Tibial nerve (tissue), 4 donors: ENCODE measurements around the gene COL4A3. TPM values are rescaled to one million over a fixed set of nuclear protein-coding genes. Genes with fewer than 3 reads are reported as not detected.
"Not testable (repeated sequence)": the region's sequence is repeated elsewhere in the genome, so short reads cannot be mapped to it uniquely, and the experiment has no call there.

ENCODE experiments used
- DNase-seq, 2 donors: peaks; one replicate each; pipeline ENCODE4 v3.0.0-alpha.2; 2019; ENCODE audit warnings: low spot score in 2 of 2
- H3K27ac ChIP-seq, 4 donors: fragments of 200-600 bp; sonication (generic) in 3 of 4; one replicate each; pipeline ENCODE4 v1.5.1; 2017 to 2019; ENCODE audit warnings: mild to moderate bottlenecking in 1 of 4
- H3K27me3 ChIP-seq, 2 donors: fragments of 200-600 bp; sonication (generic) in 1 of 2; one replicate each; pipeline versions ENCODE4 v1.5.1 to v1.6.0; 2017 to 2019
- H3K36me3 ChIP-seq, 3 donors: fragments of 200-600 bp; sonication (generic); one replicate each; pipeline ENCODE4 v1.5.1; 2018 to 2019
- H3K4me1 ChIP-seq, 4 donors: fragments of 200-600 bp; sonication (generic) in 3 of 4; one replicate each; pipeline ENCODE4 v1.5.1; 2017 to 2019
- H3K4me3 ChIP-seq, 4 donors: fragments of 200-600 bp; sonication (generic) in 3 of 4; one replicate each; pipeline ENCODE4 v1.5.1; 2017 to 2019; ENCODE audit warnings: mild to moderate bottlenecking in 1 of 4, moderate library complexity in 1 of 4
- H3K9me3 ChIP-seq, 4 donors: fragments of 200-600 bp; sonication (generic) in 3 of 4; one replicate each; pipeline ENCODE4 v1.5.1; 2017 to 2019
- EP300 ChIP-seq, 2 donors: sonication (generic); formaldehyde crosslinking; IDR thresholded peaks; one replicate each; pipeline ENCODE4 v1.6.1; 2017; ENCODE audit warnings: antibody characterized with exemption in 2 of 2, mild to moderate bottlenecking in 1 of 2
- POLR2A ChIP-seq, 2 donors: fragments of 450-650 bp; IDR thresholded peaks; one replicate each; pipeline ENCODE4 v1.6.1; 2017; ENCODE audit warnings: antibody characterized with exemption in 2 of 2, mild to moderate bottlenecking in 2 of 2, moderate library complexity in 2 of 2
- WGBS, 2 donors: methylation state at CpG; one replicate each; pipeline ENCODE4 v1.1.5; 2018; 5-methylcytosine and 5-hydroxymethylcytosine counted together
- total RNA-seq, 4 donors: library from RNA; depleted of rRNA; stranded (reverse); fragments of >200 nt; gene quantifications; one replicate each; pipeline ENCODE4 v1.1.0, GENCODE V29; 2016
- TF ChIP-seq, protein P1 (sequence below), 5 experiments: fragments of 200-600 bp in 3 of 5; fragments of 450-650 bp in 2 of 5; sonication (generic) in 3 of 5; IDR thresholded peaks; one replicate each; pipeline ENCODE4 v1.5.1; 2016 to 2019; ENCODE audit warnings: antibody characterized with exemption in 5 of 5, mild to moderate bottlenecking in 3 of 5, moderate library complexity in 2 of 5

Gene COL4A3
- total RNA-seq, 4 donors from 2014 or later, result 3.9 to 8.6 (median 7.6) TPM

DNA sequence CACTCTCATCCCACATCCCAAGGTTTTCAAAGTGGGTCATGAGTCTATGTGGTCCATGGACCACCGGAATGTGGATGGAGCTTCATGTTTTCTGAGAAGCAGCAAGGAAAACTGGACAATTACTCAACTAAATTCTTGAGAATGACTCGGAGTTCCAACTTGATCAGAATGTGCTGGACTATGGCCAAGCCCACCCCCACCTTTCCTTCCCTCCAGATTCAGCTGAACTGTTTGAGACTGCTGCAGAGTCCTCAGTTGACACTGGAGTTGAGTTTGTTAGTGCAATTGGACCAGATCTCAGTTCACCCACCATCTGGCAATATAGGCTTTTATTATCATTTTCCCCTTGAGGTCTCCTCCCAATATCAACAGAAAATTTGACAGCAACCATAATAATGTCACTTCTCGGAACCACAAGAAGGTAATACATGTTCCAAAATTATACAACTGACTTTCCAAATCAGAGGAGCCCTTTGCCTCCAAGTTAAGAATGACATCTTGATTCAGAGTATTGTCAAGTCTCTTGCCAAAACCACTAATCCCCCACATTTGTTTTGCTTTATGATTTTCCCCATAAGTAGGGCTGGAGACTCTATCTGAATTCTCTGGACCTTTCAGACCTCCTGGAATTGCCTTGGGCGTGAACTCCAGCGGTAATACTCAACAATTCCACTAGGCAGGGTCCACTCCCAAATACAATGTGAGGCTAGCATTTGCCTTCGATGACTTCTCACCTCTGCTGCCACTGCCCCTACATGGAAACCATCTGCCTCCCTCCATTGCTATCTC lies 9.2 kb upstream of the COL4A3 start:
- DNase-seq, result no peak
- peaks cover 0 to 5% of the 10 kb centered on the region in 2 donors for H3K27me3 ChIP-seq
- no peaks in the 10 kb centered on the region for H3K36me3 ChIP-seq
- H3K27ac ChIP-seq, result no peak overlapping the region
- H3K4me3 ChIP-seq, result no peak overlapping the region
- peaks cover 0 to 3% (median 0%) of the 10 kb centered on the region in 4 donors for H3K9me3 ChIP-seq
- H3K4me1 ChIP-seq, result no peaks in the 10 kb centered on the region
- TF ChIP-seq EP300 (IDR thresholded peaks at IDR 0.05), result no peak
- WGBS, 2 donors, result 64 to 65% methylated on average over 6 of the region's 6 CpGs

DNA sequence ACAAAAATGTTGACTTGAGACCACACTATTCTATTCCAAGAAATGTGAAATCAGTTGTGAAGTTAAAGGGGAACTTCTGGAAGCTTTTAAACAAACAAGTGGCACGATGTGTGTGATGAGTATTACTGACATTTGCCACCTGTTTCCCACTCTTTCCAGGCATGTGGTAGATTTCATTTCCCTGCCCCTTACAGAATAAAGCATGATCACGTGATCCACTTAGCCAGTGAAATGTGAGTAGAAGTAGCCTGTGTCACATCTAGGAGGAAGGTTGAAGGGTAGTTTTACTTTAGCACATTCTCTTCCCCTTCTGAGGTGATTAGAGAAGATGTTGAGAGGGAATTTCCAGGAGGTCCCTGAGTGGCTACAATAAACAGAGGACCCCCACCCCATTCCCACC lies 4.3 kb upstream of the COL4A3 start:
- 65 to 71% methylated on average over 2 of the region's 2 CpGs for WGBS, 2 donors
- Histone ChIP-seq H3K27me3 (peaks cover 0 to 53% of the 10 kb centered on the region in 2 donors), H3K4me3 (no peak overlapping the region), H3K36me3 (no peaks in the 10 kb centered on the region), H3K9me3 (peaks cover 0 to 3% (median 0%) of the 10 kb centered on the region in 4 donors), H3K4me1 (peaks cover 0 to 19% (median 8%) of the 10 kb centered on the region in 4 donors), H3K27ac (no peak overlapping the region)
- TF ChIP-seq POLR2A (IDR thresholded peaks at IDR 0.05) (no peak), EP300 (IDR thresholded peaks at IDR 0.05) (no peak)
- TF ChIP-seq, protein P1, sequence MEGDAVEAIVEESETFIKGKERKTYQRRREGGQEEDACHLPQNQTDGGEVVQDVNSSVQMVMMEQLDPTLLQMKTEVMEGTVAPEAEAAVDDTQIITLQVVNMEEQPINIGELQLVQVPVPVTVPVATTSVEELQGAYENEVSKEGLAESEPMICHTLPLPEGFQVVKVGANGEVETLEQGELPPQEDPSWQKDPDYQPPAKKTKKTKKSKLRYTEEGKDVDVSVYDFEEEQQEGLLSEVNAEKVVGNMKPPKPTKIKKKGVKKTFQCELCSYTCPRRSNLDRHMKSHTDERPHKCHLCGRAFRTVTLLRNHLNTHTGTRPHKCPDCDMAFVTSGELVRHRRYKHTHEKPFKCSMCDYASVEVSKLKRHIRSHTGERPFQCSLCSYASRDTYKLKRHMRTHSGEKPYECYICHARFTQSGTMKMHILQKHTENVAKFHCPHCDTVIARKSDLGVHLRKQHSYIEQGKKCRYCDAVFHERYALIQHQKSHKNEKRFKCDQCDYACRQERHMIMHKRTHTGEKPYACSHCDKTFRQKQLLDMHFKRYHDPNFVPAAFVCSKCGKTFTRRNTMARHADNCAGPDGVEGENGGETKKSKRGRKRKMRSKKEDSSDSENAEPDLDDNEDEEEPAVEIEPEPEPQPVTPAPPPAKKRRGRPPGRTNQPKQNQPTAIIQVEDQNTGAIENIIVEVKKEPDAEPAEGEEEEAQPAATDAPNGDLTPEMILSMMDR (IDR thresholded peaks at IDR 0.05), result no peak
- no peak for DNase-seq

DNA sequence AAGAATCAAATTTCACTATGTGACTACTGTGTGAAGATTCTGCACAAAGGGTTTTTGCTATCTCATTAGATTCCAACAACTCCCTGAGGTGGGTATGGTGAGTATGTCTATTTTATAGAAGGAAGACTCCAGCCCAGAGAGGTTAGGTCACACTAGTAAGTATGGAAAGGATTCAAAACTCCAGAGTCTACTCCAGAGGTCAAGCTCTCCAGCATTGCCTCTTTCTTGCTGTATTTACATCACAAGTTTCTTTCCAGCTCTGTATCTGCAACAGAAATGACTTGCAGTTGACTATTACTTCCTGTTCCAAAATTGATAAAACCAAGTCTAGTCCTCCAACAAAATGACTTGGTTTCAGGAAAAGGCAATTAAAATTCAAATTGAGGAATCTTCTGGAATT lies 2.5 kb upstream of the COL4A3 start:
- TF ChIP-seq, protein P1 (IDR thresholded peaks at IDR 0.05), result no peak
- TF ChIP-seq POLR2A (IDR thresholded peaks at IDR 0.05), result no peak
- no peak for TF ChIP-seq EP300 (IDR thresholded peaks at IDR 0.05)
- H3K36me3 ChIP-seq, result no peaks in the 10 kb centered on the region
- peaks cover 0 to 19% (median 8%) of the 10 kb centered on the region in 4 donors for H3K4me1 ChIP-seq
- DNase-seq, result no peak
- no peak overlapping the region for H3K4me3 ChIP-seq
- peaks cover 0 to 53% of the 10 kb centered on the region in 2 donors for H3K27me3 ChIP-seq
- no peak overlapping the region for H3K27ac ChIP-seq
- peaks cover 0 to 7% (median 0%) of the 10 kb centered on the region in 4 donors for H3K9me3 ChIP-seq

DNA sequence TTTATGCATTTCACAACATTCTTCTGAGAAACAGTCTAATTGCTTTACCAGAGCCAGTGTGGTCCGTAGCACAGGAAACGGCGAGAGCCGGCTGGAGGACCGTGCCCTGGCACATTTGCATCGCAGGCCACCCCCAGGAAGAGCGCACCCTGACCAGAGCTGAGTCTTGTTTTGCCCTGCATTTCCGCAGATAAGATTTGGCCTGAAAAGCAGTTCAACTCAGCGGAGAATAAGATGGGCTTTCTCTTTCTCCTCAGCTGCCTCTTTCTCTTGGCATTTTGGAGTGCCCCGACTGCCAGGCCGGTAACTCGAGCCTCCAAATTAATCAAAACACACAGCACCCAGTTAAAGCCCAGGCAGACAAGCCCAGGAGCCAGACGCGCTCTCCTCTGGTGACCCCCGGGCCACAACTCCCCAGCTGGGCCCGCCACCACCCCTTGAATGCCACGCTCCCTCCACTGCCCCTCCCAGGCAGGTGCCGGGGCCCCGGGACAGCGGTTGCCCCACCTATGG lies 883 bp upstream of the COL4A3 start:
- Histone ChIP-seq H3K27ac (peak overlapping the region in 1 of 4 donors; percentile 75), H3K4me1 (peaks cover 0 to 19% (median 8%) of the 10 kb centered on the region in 4 donors), H3K36me3 (no peaks in the 10 kb centered on the region), H3K27me3 (peaks cover 0 to 53% of the 10 kb centered on the region in 2 donors), H3K9me3 (peaks cover 0 to 13% (median 0%) of the 10 kb centered on the region in 4 donors), H3K4me3 (peak overlapping the region; percentile 17 to 49 (median 38))
- 2 to 3% methylated on average over 20 of the region's 20 CpGs for WGBS, 2 donors
- DNase-seq, result no peak
- TF ChIP-seq POLR2A (IDR thresholded peaks at IDR 0.05) (no peak), EP300 (IDR thresholded peaks at IDR 0.05) (no peak)
- TF ChIP-seq, protein P1 (IDR thresholded peaks at IDR 0.05), result no peak

DNA sequence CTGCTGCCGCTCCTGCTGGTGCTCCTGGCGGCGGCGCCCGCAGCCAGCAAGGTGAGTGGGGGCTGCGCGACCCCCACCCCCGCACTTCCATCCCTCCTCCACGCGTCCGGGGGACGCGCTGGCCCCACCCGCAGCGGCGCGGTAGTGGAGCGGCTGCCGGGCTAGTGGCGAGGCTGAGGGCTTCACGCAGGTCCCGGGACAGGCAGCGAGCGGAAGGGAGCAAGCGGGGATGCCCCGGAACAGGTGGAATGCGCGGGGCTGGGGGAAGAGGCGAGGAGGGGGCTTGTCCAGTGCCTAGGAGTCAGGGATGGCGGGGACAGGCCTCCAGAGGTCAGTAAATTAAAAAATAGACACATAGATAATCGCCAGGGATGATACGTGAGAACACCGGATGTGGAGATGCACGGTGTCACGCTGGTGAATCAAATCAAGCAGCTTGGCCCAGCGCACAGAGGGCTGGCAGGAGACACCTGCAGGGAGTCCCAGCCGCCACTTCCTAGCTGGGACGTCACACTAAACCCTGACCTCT lies 403 bp downstream of the COL4A3 start:
- peaks cover 0 to 48% of the 10 kb centered on the region in 2 donors for H3K27me3 ChIP-seq
- peak overlapping the region in 3 of 4 donors; percentile 30 to 49 (median 46) for H3K4me3 ChIP-seq
- no peak for DNase-seq
- H3K4me1 ChIP-seq, result peaks cover 0 to 19% (median 8%) of the 10 kb centered on the region in 4 donors
- TF ChIP-seq EP300 (IDR thresholded peaks at IDR 0.05) (no peak), POLR2A (IDR thresholded peaks at IDR 0.05) (no peak)
- TF ChIP-seq, protein P1 (IDR thresholded peaks at IDR 0.05), result no peak
- H3K36me3 ChIP-seq, result no peaks in the 10 kb centered on the region
- peaks cover 0 to 10% (median 0%) of the 10 kb centered on the region in 4 donors for H3K9me3 ChIP-seq
- H3K27ac ChIP-seq, result peak overlapping the region in 2 of 4 donors; percentile 45 to 75
- whole genome bisulfite sequencing, 2 donors, result 3 to 4% methylated on average over 30 to 37 of the region's 38 CpGs

DNA sequence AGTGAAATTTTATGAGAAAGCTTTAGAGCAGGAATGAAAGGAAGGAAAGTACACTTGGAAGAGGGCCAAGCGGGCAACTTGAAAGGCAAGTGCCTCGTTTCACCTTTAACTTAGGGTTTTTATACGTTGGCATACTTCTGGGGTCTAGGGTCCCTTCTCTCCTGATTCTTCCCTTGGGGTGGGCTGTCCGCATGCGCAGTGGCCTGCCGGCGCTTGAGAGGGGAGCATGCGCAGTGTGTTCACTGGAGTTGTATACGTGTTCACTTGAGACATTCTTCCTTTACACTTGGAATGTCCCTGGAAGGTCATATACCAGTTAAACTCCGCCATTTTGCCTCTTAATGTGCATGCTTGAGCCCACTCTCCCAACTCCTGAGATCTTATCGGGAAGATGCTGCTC lies 7.4 kb downstream of the COL4A3 start:
- H3K27me3 ChIP-seq, H3K9me3 ChIP-seq, H3K27ac ChIP-seq, H3K4me3 ChIP-seq, H3K4me1 ChIP-seq, DNase-seq, H3K36me3 ChIP-seq: not testable (repeated sequence)
- WGBS, 2 donors, result 92 to 93% methylated on average over 11 of the region's 11 CpGs
